ENCODE results near the gene KRT15. TPM values are rescaled to one million over a fixed set of nuclear protein-coding genes. Genes with fewer than 3 reads are reported as not detected.

KRT15 gene
- total RNA-seq, 4 donors from 2014 or later, result 0.42 to 4.2 (median 0.78) TPM; not detected in 1

- Histone ChIP-seq H3K27me3 (no peaks in the 10 kb centered on the region), H3K27ac (no peak overlapping the region), H3K4me3 (no peak overlapping the region), H3K4me1 (peaks cover 0 to 16% (median 0%) of the 10 kb centered on the region in 4 donors), H3K9me3 (no peaks in the 10 kb centered on the region), H3K36me3 (no peaks in the 10 kb centered on the region)
- DNase-seq (ENCODE audit: low spot score in 2 of 2), result no peak
- TF ChIP-seq EP300 (IDR thresholded peaks at IDR 0.05), result no peak
- no peak for TF ChIP-seq POLR2A (IDR thresholded peaks at IDR 0.05)
- no peak for TF ChIP-seq CTCF (IDR thresholded peaks at IDR 0.05)
- 86% methylated on average over 7 of the region's 7 CpGs for WGBS, 2 donors
These were observed 8.2 kb downstream of the KRT15 start for GRCh38 chr17:41510251-41511065.

GRCh38 chr17:41507315-41507880, 11.3 kb downstream of the KRT15 start:
- 28 to 33% methylated on average over 9 to 10 of the region's 10 CpGs for WGBS, 2 donors
- Histone ChIP-seq H3K36me3 (no peaks in the 10 kb centered on the region), H3K27me3 (no peaks in the 10 kb centered on the region), H3K9me3 (no peaks in the 10 kb centered on the region), H3K4me3 (no peak overlapping the region), H3K27ac (no peak overlapping the region), H3K4me1 (peaks cover 0 to 2% (median 0%) of the 10 kb centered on the region in 4 donors)
- TF ChIP-seq CTCF (IDR thresholded peaks at IDR 0.05), result no peak
- TF ChIP-seq POLR2A (IDR thresholded peaks at IDR 0.05), result no peak
- TF ChIP-seq EP300 (IDR thresholded peaks at IDR 0.05), result no peak
- DNase-seq (ENCODE audit: low spot score in 2 of 2), result no peak

GRCh38 chr17:41505809-41506767, 12.6 kb downstream of the KRT15 start:
- no peaks in the 10 kb centered on the region for H3K4me1 ChIP-seq
- no peak for DNase-seq (ENCODE audit: low spot score in 2 of 2)
- no peak overlapping the region for H3K27ac ChIP-seq
- H3K36me3 ChIP-seq, result no peaks in the 10 kb centered on the region
- 82 to 87% methylated on average over 14 of the region's 14 CpGs for WGBS, 2 donors
- no peak for TF ChIP-seq POLR2A (IDR thresholded peaks at IDR 0.05)
- TF ChIP-seq CTCF (IDR thresholded peaks at IDR 0.05), result no peak
- no peak for TF ChIP-seq EP300 (IDR thresholded peaks at IDR 0.05)
- no peaks in the 10 kb centered on the region for H3K9me3 ChIP-seq
- no peaks in the 10 kb centered on the region for H3K27me3 ChIP-seq
- no peak overlapping the region for H3K4me3 ChIP-seq

GRCh38 chr17:41505007-41505808, 13.5 kb downstream of the KRT15 start, which contains the start of gene KRT13:
KRT13 (minus strand) TSS chr17:41505612; CDS start chr17:41505550, 62 bp downstream.
- DNase-seq (ENCODE audit: low spot score in 2 of 2), result no peak
- H3K4me3 ChIP-seq, result no peak within 1 kb of the TSS
- TF ChIP-seq POLR2A (IDR thresholded peaks at IDR 0.05) (no peak), EP300 (IDR thresholded peaks at IDR 0.05) (no peak), CTCF (IDR thresholded peaks at IDR 0.05) (no peak)
- no peaks in the 10 kb centered on the region for H3K9me3 ChIP-seq
- H3K27ac ChIP-seq, result no peak within 1 kb of the TSS
- no peaks in the 10 kb centered on the region for H3K27me3 ChIP-seq
- H3K4me1 ChIP-seq, result no peaks in the 10 kb centered on the region
- 90 to 91% methylated on average over 17 of the region's 17 CpGs for WGBS, 2 donors
- H3K36me3 ChIP-seq, result no peaks in the 10 kb centered on the region

All from tibial nerve (tissue), 4 donors.